ENCODE data around the gene C15orf39.

GRCh38 chr15:75211436-75212199 is 9.9 kb downstream of the C15orf39 start:
- no peak for TF ChIP-seq CTCF (IDR thresholded peaks at IDR 0.05)
- no peak for TF ChIP-seq POLR2A (IDR thresholded peaks at IDR 0.05)
- TF ChIP-seq POLR2AphosphoS5 (IDR thresholded peaks at IDR 0.05) = no peak

Data from breast epithelium (tissue), 3 donors.